Upper lobe of right lung (tissue), 1 donor: ENCODE results near the gene LAMB2. TPM values are rescaled to one million over a fixed set of nuclear protein-coding genes. Genes with fewer than 3 reads are reported as not detected.

Experiments used
- ATAC-seq: fragments of 200-7000 bp; cut with Tn5 transposase; one replicate; pipeline ENCODE4 v1.9.1; 2020; ENCODE audit warnings: mild to moderate bottlenecking, moderate library complexity
- DNase-seq: peaks from one replicate; pipeline ENCODE4 v3.0.0-alpha.2; 2020
- H3K27ac ChIP-seq: fragments of 200-600 bp; one replicate; pipeline ENCODE4 v1.8.0; 2022
- H3K27me3 ChIP-seq: fragments of 200-600 bp; one replicate; pipeline ENCODE4 v1.8.0; 2022; ENCODE audit warnings: mild to moderate bottlenecking
- H3K36me3 ChIP-seq: fragments of 200-600 bp; one replicate; pipeline ENCODE4 v1.8.0; 2022
- H3K4me1 ChIP-seq: fragments of 200-600 bp; one replicate; pipeline ENCODE4 v1.8.0; 2022
- H3K4me3 ChIP-seq: fragments of 200-600 bp; one replicate; pipeline ENCODE4 v1.8.0; 2022; ENCODE audit warnings: mild to moderate bottlenecking
- H3K9me3 ChIP-seq: fragments of 200-600 bp; one replicate; pipeline ENCODE4 v1.8.0; 2022
- intact Hi-C: fragments of 100-400 bp; cut with DNase I; formaldehyde crosslinking; loops from one replicate; pipeline ENCODE4 v1.11.0; 2022
- total RNA-seq: library from RNA; stranded (reverse); fragmentation: NEBNext Ultra II Directional; extraction: Animal tissue kit (Norgen Biotek cat#: 25700); gene quantifications from one replicate; pipeline ENCODE4 v1.2.1, GENCODE V29; 2021
- TF ChIP-seq, protein P1 (sequence below): fragments of 200-600 bp; IDR thresholded peaks from one replicate; pipeline ENCODE4 v1.8.0; 2022; ENCODE audit warnings: antibody characterized with exemption
- donor health status: DM: no; HTN: yes; CAD: no; lungs with severe emphysema.

LAMB2 gene
- total RNA-seq, 1 donor from 2014 or later, result 489 TPM

DNA sequence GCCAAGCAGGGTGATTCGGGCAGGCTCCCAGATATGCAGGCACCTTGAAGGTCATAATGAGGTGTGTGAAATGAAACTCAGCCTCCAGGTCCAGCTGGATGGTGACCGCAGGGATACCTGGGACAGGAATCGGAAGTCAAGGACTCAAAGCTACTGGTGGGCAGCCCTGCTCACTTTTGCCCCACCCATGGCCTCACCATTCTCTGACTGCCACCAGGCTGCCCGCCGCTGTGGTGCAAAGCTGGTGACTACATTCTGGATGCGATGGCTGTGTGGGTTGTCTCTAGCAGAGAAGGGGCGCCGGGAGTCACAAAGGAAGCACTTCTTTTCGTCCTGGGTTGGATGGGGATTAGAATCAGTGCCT is 795 bp downstream of the LAMB2 start:
- H3K4me3 ChIP-seq, result peak overlapping the region; percentile 88
- H3K27me3 ChIP-seq, result no peaks in the 10 kb centered on the region
- H3K27ac ChIP-seq, result peak overlapping the region; percentile 88
- peaks cover 10% of the 10 kb centered on the region for H3K4me1 ChIP-seq
- DNase-seq (no peak), ATAC-seq (no peak)
- peaks cover 34% of the 10 kb centered on the region for H3K36me3 ChIP-seq
- TF ChIP-seq, protein P1, sequence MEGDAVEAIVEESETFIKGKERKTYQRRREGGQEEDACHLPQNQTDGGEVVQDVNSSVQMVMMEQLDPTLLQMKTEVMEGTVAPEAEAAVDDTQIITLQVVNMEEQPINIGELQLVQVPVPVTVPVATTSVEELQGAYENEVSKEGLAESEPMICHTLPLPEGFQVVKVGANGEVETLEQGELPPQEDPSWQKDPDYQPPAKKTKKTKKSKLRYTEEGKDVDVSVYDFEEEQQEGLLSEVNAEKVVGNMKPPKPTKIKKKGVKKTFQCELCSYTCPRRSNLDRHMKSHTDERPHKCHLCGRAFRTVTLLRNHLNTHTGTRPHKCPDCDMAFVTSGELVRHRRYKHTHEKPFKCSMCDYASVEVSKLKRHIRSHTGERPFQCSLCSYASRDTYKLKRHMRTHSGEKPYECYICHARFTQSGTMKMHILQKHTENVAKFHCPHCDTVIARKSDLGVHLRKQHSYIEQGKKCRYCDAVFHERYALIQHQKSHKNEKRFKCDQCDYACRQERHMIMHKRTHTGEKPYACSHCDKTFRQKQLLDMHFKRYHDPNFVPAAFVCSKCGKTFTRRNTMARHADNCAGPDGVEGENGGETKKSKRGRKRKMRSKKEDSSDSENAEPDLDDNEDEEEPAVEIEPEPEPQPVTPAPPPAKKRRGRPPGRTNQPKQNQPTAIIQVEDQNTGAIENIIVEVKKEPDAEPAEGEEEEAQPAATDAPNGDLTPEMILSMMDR, result no peak
- H3K9me3 ChIP-seq, result no peaks in the 10 kb centered on the region
- intact Hi-C loops, result no loop called here

DNA sequence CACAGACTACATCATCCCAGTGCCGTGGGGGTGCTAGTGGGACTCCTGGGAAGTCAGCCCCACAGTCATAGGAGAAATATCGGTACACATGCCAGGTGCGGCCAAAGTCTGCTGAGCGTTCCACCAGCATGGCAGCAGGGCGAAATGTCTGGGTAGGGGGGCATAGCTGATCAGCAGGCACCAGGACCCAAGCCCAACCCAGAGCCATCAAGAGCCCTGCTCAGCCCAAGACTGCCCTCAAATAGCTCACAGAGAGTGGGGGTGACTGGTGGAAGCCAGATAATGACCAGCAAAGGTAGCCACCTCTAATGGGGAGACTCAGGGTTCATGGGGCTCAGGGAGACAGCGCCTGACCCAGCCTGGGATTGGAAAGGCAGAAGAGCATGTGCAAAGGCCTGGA is 1.3 kb downstream of the LAMB2 start:
- Histone ChIP-seq H3K4me1 (peaks cover 10% of the 10 kb centered on the region), H3K27me3 (no peaks in the 10 kb centered on the region), H3K4me3 (peak overlapping the region; percentile 88), H3K36me3 (peaks cover 37% of the 10 kb centered on the region), H3K9me3 (no peaks in the 10 kb centered on the region), H3K27ac (peak overlapping the region; percentile 88)
- intact Hi-C loops, result no loop called here
- no peak for DNase-seq
- TF ChIP-seq, protein P1, result no peak
- no peak for ATAC-seq

DNA sequence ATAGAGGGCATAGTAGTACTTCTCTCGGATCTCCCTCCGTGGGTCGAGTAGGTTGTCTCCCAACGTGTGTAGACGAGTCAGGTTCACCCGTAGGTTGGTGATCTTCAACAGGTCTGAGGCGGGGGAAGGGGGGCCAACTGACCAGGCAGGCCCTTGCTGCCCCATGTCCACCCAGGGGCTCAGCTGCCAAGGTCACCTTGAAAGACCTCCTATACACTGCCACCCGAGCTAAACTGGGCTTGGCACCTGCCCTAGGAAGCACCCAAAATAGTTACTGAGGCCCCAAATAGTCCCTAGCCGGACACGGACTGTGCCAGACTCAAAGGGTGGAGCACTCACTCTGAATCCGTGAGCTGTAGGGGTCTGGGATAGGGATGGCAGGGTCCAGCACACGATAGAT is 1.8 kb downstream of the LAMB2 start:
- H3K4me1 ChIP-seq, result peaks cover 10% of the 10 kb centered on the region
- intact Hi-C loops, result no loop called here

DNA sequence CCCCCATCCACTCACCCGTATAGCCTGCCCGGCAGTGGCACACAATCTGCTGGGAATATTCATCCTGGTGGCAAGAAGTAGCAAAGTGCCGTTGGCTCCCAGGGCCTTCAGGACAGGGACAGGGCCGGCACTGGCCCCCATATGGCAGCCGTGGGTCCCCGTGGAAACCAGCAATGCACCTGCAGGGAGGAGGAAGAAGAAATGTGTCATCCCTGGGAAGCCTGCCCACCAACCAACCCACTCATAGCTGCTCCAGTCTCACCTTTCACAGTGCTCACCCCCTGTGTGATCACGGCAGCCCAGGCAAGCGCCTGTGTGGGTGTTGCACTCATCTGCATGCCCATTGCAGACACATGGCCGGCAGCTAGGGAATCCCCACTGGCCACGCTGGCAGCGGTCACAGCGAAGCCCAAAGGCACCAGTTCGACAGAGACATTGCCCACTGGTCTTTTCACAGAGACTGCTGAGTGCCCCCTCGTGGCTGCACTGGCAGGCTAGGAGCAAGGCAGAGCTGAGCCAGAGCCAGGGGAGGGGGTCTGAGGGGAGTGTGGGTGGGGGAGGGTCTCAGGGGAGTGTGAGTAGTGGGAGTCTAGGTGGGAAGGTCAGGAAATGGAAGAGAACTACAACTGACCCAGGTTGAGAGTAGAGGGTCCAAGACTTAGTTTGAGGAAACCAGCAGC is 7.7 kb downstream of the LAMB2 start:
- no peak overlapping the region for H3K4me3 ChIP-seq
- intact Hi-C loops, result no loop called here
- TF ChIP-seq, protein P1, result no peak
- peaks cover 4% of the 10 kb centered on the region for H3K4me1 ChIP-seq
- H3K27me3 ChIP-seq, result no peaks in the 10 kb centered on the region
- H3K36me3 ChIP-seq, result peaks cover 76% of the 10 kb centered on the region
- no peak overlapping the region for H3K27ac ChIP-seq
- no peaks in the 10 kb centered on the region for H3K9me3 ChIP-seq
- ATAC-seq, result no peak
- no peak for DNase-seq

More for the DNA sequence above, 1.8 kb downstream of the LAMB2 start:
- Histone ChIP-seq H3K27me3 (no peaks in the 10 kb centered on the region), H3K36me3 (peaks cover 40% of the 10 kb centered on the region), H3K4me3 (no peak overlapping the region), H3K9me3 (no peaks in the 10 kb centered on the region), H3K27ac (no peak overlapping the region)
- ATAC-seq, result no peak
- no peak for DNase-seq
- TF ChIP-seq, protein P1, result no peak

DNA sequence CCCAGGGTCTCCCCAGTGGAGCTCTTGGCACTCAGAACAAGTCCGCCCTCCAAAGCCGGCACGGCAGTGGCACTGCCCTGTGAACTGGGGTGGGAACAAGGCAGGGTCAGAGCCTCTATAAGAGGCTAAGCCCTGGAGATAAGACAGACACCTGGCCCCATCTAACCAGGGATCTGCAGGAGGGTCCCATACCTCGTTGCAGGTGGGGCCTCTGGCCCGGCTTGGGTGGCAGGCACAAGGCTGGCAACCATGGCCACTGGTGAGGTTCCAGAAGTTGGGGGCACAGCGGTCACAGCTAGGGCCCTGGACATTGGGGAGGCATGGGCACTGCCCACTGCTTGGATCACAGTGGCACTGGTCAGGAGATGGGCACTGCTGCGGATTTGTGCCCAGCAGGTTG is 8.6 kb downstream of the LAMB2 start:
- no peaks in the 10 kb centered on the region for H3K9me3 ChIP-seq
- H3K4me1 ChIP-seq, result peaks cover 12% of the 10 kb centered on the region
- DNase-seq, result no peak
- TF ChIP-seq, protein P1, result no peak
- no peak overlapping the region for H3K4me3 ChIP-seq
- intact Hi-C loops, result no loop called here
- no peak overlapping the region for H3K27ac ChIP-seq
- no peak for ATAC-seq
- no peaks in the 10 kb centered on the region for H3K27me3 ChIP-seq
- peaks cover 67% of the 10 kb centered on the region for H3K36me3 ChIP-seq

DNA sequence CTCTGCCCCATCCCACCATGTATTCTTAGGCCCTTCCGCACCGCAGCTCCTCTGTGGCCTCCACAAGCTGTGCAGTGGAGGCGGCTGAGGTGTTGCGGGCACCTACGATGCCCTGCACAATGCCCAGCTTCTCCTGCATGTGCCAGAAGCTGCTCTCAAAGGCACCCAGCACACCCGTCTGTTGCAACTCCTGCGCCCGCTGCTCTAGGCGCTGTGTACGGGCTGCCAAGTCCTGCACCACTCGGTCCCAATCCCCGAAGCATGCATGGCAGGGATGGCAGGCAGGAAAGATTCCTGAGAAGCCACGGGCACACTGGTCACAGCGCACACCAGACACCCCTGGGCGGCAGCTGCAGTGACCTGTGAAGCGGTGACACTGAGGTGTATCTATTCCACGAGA is 9.2 kb downstream of the LAMB2 start:
- Histone ChIP-seq H3K36me3 (peaks cover 66% of the 10 kb centered on the region), H3K4me3 (no peak overlapping the region), H3K27ac (no peak overlapping the region), H3K4me1 (peaks cover 17% of the 10 kb centered on the region), H3K27me3 (no peaks in the 10 kb centered on the region), H3K9me3 (no peaks in the 10 kb centered on the region)
- intact Hi-C loops, result no loop called here
- ATAC-seq (no peak), DNase-seq (no peak)
- TF ChIP-seq, protein P1, result no peak
